ENCODE results near the gene RHBG.
"Not testable (repeated sequence)": the region's sequence is repeated elsewhere in the genome, so short reads cannot be mapped to it uniquely, and the experiment has no call there.

Gene RHBG

GRCh38 chr1:156368889-156369684 is at the start of gene RHBG:
RHBG (plus strand) TSS chr1:156369211; CDS start chr1:156369250, 39 bp downstream.
- DNase-seq: no peak

GRCh38 chr1:156319664-156320063 is 49.3 kb upstream of the RHBG start:
- DNase-seq: no peak

- no peak for DNase-seq
Measured at GRCh38 chr1:156320560-156320959, 48.5 kb upstream of the RHBG start.

- DNase-seq: not testable (repeated sequence)
Measured at GRCh38 chr1:156323179-156323578, 45.8 kb upstream of the RHBG start.

GRCh38 chr1:156336242-156336641 is 32.8 kb upstream of the RHBG start:
- DNase-seq: no peak

- DNase-seq: no peak
Measured at GRCh38 chr1:156337052-156337887, 31.7 kb upstream of the RHBG start.

GRCh38 chr1:156337888-156338179 is 31.2 kb upstream of the RHBG start:
- no peak for DNase-seq

- DNase-seq: peak; percentile 99
Measured at GRCh38 chr1:156338180-156338976, 30.6 kb upstream of the RHBG start, which contains the start of the genes CCT3 and TSACC. CCT3 (minus strand) TSS chr1:156338292; CDS start chr1:156338184, 108 bp downstream. TSACC (plus strand) TSS chr1:156338526; CDS start chr1:156339758, 1,232 bp downstream.

- DNase-seq: no peak
Measured at GRCh38 chr1:156342166-156342955, 26.6 kb upstream of the RHBG start.

- no peak for DNase-seq
Measured at GRCh38 chr1:156344409-156344808, 24.6 kb upstream of the RHBG start.

GRCh38 chr1:156346035-156346434 is 23.0 kb upstream of the RHBG start:
- not testable (repeated sequence) for DNase-seq

GRCh38 chr1:156346636-156347035 is 22.4 kb upstream of the RHBG start:
- no peak for DNase-seq

- DNase-seq: no peak
Measured at GRCh38 chr1:156347331-156347730, 21.7 kb upstream of the RHBG start.

- not testable (repeated sequence) for DNase-seq
Measured at GRCh38 chr1:156352481-156352880, 16.5 kb upstream of the RHBG start.

GRCh38 chr1:156356262-156356874 is 12.6 kb upstream of the RHBG start:
- DNase-seq: no peak

- DNase-seq: peak; percentile 51
Measured at GRCh38 chr1:156356875-156357534, 12.0 kb upstream of the RHBG start.

GRCh38 chr1:156357977-156358376 is 11.0 kb upstream of the RHBG start:
- no peak for DNase-seq

- no peak for DNase-seq
Measured at GRCh38 chr1:156358641-156359040, 10.4 kb upstream of the RHBG start.

- no peak for DNase-seq
Measured at GRCh38 chr1:156359249-156359648, 9.8 kb upstream of the RHBG start.

GRCh38 chr1:156359973-156360372 is 9.0 kb upstream of the RHBG start:
- no peak for DNase-seq

GRCh38 chr1:156360534-156360933 is 8.5 kb upstream of the RHBG start:
- DNase-seq: no peak
